ENCODE data around the gene USP6NL. TPM values are rescaled to one million over a fixed set of nuclear protein-coding genes. Genes with fewer than 3 reads are reported as not detected.
A peak's percentile ranks its signal among the peaks of the same experiment; 100 is the strongest.
"Not testable (repeated sequence)": the region's sequence is repeated elsewhere in the genome, so short reads cannot be mapped to it uniquely, and the experiment has no call there.

Gene USP6NL
- total RNA-seq, 1 donor from 2014 or later: 21.6 TPM

DNA sequence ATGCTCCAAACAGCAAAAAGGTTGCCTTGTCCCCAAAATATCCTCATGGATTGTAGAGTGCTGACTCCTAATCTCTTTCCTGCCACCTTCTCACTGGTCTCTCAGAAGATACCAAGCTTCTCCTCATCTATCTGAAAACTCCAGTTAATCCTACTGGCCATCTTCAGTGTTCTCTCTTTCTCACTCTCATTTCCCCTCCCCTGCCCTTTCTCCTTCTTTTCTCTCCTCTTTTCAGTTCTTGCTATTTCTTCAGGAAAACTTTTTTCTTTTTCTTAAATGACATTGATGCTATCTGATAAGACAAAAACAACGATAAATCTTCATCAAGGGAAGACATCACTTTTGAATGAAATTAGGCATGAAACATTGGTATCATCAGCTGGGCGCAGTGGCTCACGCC is 109.8 kb downstream of the USP6NL start:
- Histone ChIP-seq H3K27ac (no peak overlapping the region), H3K36me3 (no peaks in the 10 kb centered on the region), H3K4me1 (no peaks in the 10 kb centered on the region), H3K9me3 (no peaks in the 10 kb centered on the region), H3K4me3 (no peak overlapping the region), H3K27me3 (no peaks in the 10 kb centered on the region)
- ATAC-seq: no peak
- intact Hi-C loops (cut with DNase I): no loop called here
- no peak for DNase-seq
- no peak for TF ChIP-seq CTCF (IDR thresholded peaks at IDR 0.05)

- intact Hi-C loops (cut with DNase I): no loop called here
- TF ChIP-seq CTCF (IDR thresholded peaks at IDR 0.05): no peak
- H3K4me3 ChIP-seq: no peak overlapping the region
- DNase-seq (no peak), ATAC-seq (no peak)
- H3K4me1 ChIP-seq: no peaks in the 10 kb centered on the region
- no peaks in the 10 kb centered on the region for H3K27me3 ChIP-seq
- no peak overlapping the region for H3K27ac ChIP-seq
- H3K36me3 ChIP-seq: no peaks in the 10 kb centered on the region
- no peaks in the 10 kb centered on the region for H3K9me3 ChIP-seq
These were observed 111.9 kb downstream of the USP6NL start for GRCh38 chr10:11499425-11500071.

GRCh38 chr10:11498399-11498798 is 113.1 kb downstream of the USP6NL start:
- H3K9me3 ChIP-seq: no peaks in the 10 kb centered on the region
- H3K27ac ChIP-seq: no peak overlapping the region
- ATAC-seq (no peak), DNase-seq (no peak)
- no peaks in the 10 kb centered on the region for H3K27me3 ChIP-seq
- no peaks in the 10 kb centered on the region for H3K4me1 ChIP-seq
- intact Hi-C loops (cut with DNase I): no loop called here
- H3K4me3 ChIP-seq: no peak overlapping the region
- no peaks in the 10 kb centered on the region for H3K36me3 ChIP-seq
- TF ChIP-seq CTCF (IDR thresholded peaks at IDR 0.05): no peak

DNA sequence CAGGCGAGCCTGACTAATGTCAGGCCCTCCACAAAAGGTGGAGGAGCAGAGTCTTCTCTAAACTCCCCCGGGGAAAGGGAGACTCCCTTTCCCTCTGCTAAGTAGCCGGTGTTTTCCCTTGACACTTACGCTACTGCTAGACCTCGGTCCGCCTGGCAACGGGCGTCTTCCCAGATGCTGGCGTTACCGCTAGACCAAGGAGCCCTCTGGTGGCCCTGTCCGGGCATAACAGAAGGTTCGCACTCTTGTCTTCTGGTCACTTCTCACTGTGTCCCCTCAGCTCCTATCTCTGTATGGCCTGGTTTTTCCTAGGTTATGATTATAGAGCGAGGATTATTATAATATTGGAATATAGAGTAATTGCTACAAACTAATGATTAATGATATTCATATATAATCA is 116.5 kb downstream of the USP6NL start:
- intact Hi-C loops (cut with DNase I); H3K9me3 ChIP-seq; H3K4me1 ChIP-seq; H3K27ac ChIP-seq; DNase-seq; H3K4me3 ChIP-seq; ATAC-seq; H3K27me3 ChIP-seq: not testable (repeated sequence)
- peaks cover 21% of the 10 kb centered on the region for H3K36me3 ChIP-seq
- TF ChIP-seq CTCF (IDR thresholded peaks at IDR 0.05): peak; percentile 28

- no peaks in the 10 kb centered on the region for H3K4me1 ChIP-seq
- peaks cover 21% of the 10 kb centered on the region for H3K36me3 ChIP-seq
- H3K27me3 ChIP-seq: no peaks in the 10 kb centered on the region
- H3K4me3 ChIP-seq: no peak overlapping the region
- TF ChIP-seq CTCF (IDR thresholded peaks at IDR 0.05): no peak
- H3K9me3 ChIP-seq: no peaks in the 10 kb centered on the region
- DNase-seq (no peak), ATAC-seq (no peak)
- intact Hi-C loops (cut with DNase I): no loop called here
- H3K27ac ChIP-seq: no peak overlapping the region
These were observed 117.8 kb downstream of the USP6NL start for GRCh38 chr10:11493646-11494045.

GRCh38 chr10:11491087-11491486 is 120.4 kb downstream of the USP6NL start:
- peaks cover 21% of the 10 kb centered on the region for H3K36me3 ChIP-seq
- intact Hi-C loops (cut with DNase I): no loop called here
- H3K4me3 ChIP-seq: no peak overlapping the region
- no peak for TF ChIP-seq CTCF (IDR thresholded peaks at IDR 0.05)
- DNase-seq: no peak
- no peak for ATAC-seq
- H3K9me3 ChIP-seq: no peaks in the 10 kb centered on the region
- no peak overlapping the region for H3K27ac ChIP-seq
- no peaks in the 10 kb centered on the region for H3K4me1 ChIP-seq
- no peaks in the 10 kb centered on the region for H3K27me3 ChIP-seq

Measured in upper lobe of right lung (tissue), 1 donor.